SKM-1 (cell line): ENCODE data around the gene GCC1.
"Not testable (repeated sequence)": the region's sequence is repeated elsewhere in the genome, so short reads cannot be mapped to it uniquely, and the experiment has no call there.

Experiments used
- DNase-seq: peaks from one replicate; lab custom pipeline; 2025; ENCODE audit not compliant: unreplicated experiment; lab: John Stamatoyannopoulos, UW

The GCC1 gene

GRCh38 chr7:127591189-127591588 lies 5.8 kb upstream of the GCC1 start:
- no peak for DNase-seq

GRCh38 chr7:127589896-127590295 lies 4.5 kb upstream of the GCC1 start:
- DNase-seq: no peak

- DNase-seq: no peak
Measured at GRCh38 chr7:127588697-127589482, 3.5 kb upstream of the GCC1 start.

GRCh38 chr7:127588019-127588696 lies 2.8 kb upstream of the GCC1 start, which contains the start of gene ARF5:
Gene ARF5, plus strand, starts transcription at chr7:127588411. Its CDS starts 88 bp downstream, at chr7:127588499.
- peak; percentile 14 for DNase-seq

GRCh38 chr7:127587663-127588018 lies 2.2 kb upstream of the GCC1 start:
- DNase-seq: no peak

- no peak for DNase-seq
Measured at GRCh38 chr7:127586346-127586745, 950 bp upstream of the GCC1 start.

- DNase-seq: no peak
Measured at GRCh38 chr7:127584648-127585043, 750 bp downstream of the GCC1 start.

- DNase-seq: no peak
Measured at GRCh38 chr7:127582361-127582760, 3.0 kb downstream of the GCC1 start.

GRCh38 chr7:127581716-127582115 lies 3.7 kb downstream of the GCC1 start:
- no peak for DNase-seq

- DNase-seq: no peak
Measured at GRCh38 chr7:127580612-127581011, 4.8 kb downstream of the GCC1 start.

- no peak for DNase-seq
Measured at GRCh38 chr7:127578711-127579275, 6.6 kb downstream of the GCC1 start.

- DNase-seq: no peak
Measured at GRCh38 chr7:127578036-127578684, 7.2 kb downstream of the GCC1 start.

GRCh38 chr7:127571741-127572505 lies 13.5 kb downstream of the GCC1 start:
- no peak for DNase-seq

- DNase-seq: not testable (repeated sequence)
Measured at GRCh38 chr7:127568034-127568433, 17.4 kb downstream of the GCC1 start.

- no peak for DNase-seq
Measured at GRCh38 chr7:127566242-127566641, 19.2 kb downstream of the GCC1 start.

GRCh38 chr7:127557803-127558202 lies 27.6 kb downstream of the GCC1 start:
- DNase-seq: no peak

GRCh38 chr7:127556404-127556803 lies 29.0 kb downstream of the GCC1 start:
- DNase-seq: no peak

GRCh38 chr7:127551941-127552340 lies 33.5 kb downstream of the GCC1 start:
- no peak for DNase-seq

- no peak for DNase-seq
Measured at GRCh38 chr7:127550247-127550646, 35.1 kb downstream of the GCC1 start.

- no peak for DNase-seq
Measured at GRCh38 chr7:127546313-127546712, 39.1 kb downstream of the GCC1 start.

GRCh38 chr7:127541548-127541947 lies 43.8 kb downstream of the GCC1 start:
- no peak for DNase-seq
